Measurements from ENCODE around the gene OR8D2.

The OR8D2 gene

DNA sequence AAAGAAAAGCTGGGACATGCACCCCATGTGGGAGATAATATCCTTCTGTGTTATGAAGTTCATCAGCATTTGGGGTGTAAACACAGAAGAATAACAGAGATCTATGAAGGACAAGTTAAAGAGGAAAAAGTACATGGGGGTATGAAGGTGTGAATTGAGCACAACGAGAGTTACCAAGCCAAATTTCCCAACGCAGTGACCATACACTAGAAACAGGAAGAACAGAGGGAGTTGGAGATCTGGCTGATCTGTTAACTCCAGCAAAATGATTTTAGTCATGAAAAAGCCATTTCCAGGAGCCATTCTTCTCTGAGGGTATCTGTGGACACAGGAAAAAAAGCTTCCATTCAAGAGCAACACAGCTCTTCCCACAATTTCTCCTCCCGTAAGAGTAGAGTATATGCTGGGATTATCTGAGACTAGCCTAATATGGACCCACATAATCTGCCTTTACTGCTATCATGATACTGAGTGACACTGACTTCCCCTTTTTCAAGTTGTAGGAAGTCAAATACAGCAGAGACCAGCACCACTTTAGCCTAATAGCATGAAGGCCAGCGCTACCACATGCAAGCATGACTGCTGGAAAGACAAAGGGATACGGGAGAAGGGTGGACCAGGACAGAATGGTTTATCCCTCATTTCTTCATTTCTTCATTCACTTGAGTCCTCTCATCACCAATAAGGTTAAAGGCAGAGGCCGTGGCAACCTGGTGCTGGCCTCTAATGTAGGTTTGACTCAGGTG lies 19.6 kb upstream of the OR8D2 start:
- in situ Hi-C loops (cut with HindIII; ENCODE audit: low pct_ligation_motif_present, low sequenced_read_pairs) = no loop called here
- Histone ChIP-seq H3K27ac (no peak overlapping the region), H3K27me3 (replicated peaks) (no peaks in the 10 kb centered on the region), H3K4me3 (ENCODE audit: low read depth, low read length) (no peak overlapping the region), H3K36me3 (replicated peaks) (no peaks in the 10 kb centered on the region)
- TF ChIP-seq CTCF (IDR thresholded peaks at IDR 0.05; ENCODE audit: low read depth, low read length, missing control alignments) = no peak
- DNase-seq = no peak

DNA sequence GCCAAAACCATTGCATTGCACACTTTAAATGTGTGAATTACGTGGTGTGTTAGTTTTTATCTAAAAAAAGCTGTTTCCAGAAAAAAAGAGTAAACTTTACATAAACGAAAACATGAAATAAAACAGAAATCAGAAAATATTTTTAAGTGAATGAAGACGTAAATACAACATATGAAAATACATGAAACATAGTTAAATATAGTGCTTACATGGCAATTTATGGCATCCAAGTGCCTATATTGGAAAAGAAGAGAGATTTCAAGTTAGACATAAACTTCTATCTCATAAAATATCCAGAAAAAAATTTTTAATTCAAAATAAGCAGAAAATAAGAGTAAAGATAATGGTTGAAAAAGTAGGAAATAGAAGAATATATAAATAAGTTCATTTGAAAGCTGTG lies 11.9 kb upstream of the OR8D2 start:
- H3K4me3 ChIP-seq (ENCODE audit: low read depth, low read length) = no peak overlapping the region
- H3K36me3 ChIP-seq (replicated peaks) = no peaks in the 10 kb centered on the region
- no peak for TF ChIP-seq CTCF (IDR thresholded peaks at IDR 0.05; ENCODE audit: low read depth, low read length, missing control alignments)
- in situ Hi-C loops (cut with HindIII; ENCODE audit: low pct_ligation_motif_present, low sequenced_read_pairs) = no loop called here
- no peak for DNase-seq
- no peak overlapping the region for H3K27ac ChIP-seq
- H3K27me3 ChIP-seq (replicated peaks) = no peaks in the 10 kb centered on the region

- in situ Hi-C loops (cut with HindIII; ENCODE audit: low pct_ligation_motif_present, low sequenced_read_pairs) = no loop called here
- H3K4me3 ChIP-seq (ENCODE audit: low read depth, low read length) = no peak overlapping the region
- no peak for DNase-seq
Measured at GRCh38 chr11:124329787-124330478, 9.9 kb upstream of the OR8D2 start.

GRCh38 chr11:124327775-124328174 lies 7.8 kb upstream of the OR8D2 start:
- Histone ChIP-seq H3K36me3 (replicated peaks) (no peaks in the 10 kb centered on the region), H3K4me3 (ENCODE audit: low read depth, low read length) (no peak overlapping the region), H3K27me3 (replicated peaks) (no peaks in the 10 kb centered on the region), H3K27ac (no peak overlapping the region)
- no peak for DNase-seq
- no peak for TF ChIP-seq CTCF (IDR thresholded peaks at IDR 0.05; ENCODE audit: low read depth, low read length, missing control alignments)
- in situ Hi-C loops (cut with HindIII; ENCODE audit: low pct_ligation_motif_present, low sequenced_read_pairs) = no loop called here

More at GRCh38 chr11:124329787-124330478, 9.9 kb upstream of the OR8D2 start:
- H3K36me3 ChIP-seq (replicated peaks) = no peaks in the 10 kb centered on the region
- H3K27ac ChIP-seq = no peak overlapping the region
- TF ChIP-seq CTCF (IDR thresholded peaks at IDR 0.05; ENCODE audit: low read depth, low read length, missing control alignments) = no peak
- H3K27me3 ChIP-seq (replicated peaks) = no peaks in the 10 kb centered on the region

DNA sequence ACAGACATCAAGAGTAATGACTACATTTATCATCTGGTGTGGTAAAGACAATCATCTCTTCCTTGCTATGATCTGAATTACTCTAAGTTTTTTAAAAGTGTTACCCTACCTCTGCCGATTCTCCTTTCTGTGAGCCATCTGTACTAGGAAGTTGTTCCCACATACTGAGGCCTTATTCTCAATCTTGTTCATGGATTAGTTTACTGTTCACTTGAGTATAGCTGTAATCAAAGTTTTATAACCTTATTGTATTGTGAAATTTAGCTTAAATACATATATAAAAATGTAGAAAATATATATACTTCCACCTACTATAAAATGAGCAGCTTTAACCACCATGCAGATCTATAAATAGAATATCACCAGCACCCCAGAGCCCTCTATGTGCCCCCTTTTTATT lies 2.4 kb upstream of the OR8D2 start:
- Histone ChIP-seq H3K36me3 (replicated peaks) (no peaks in the 10 kb centered on the region), H3K27ac (no peak overlapping the region), H3K27me3 (replicated peaks) (no peaks in the 10 kb centered on the region), H3K4me3 (ENCODE audit: low read depth, low read length) (no peak overlapping the region)
- TF ChIP-seq CTCF (IDR thresholded peaks at IDR 0.05; ENCODE audit: low read depth, low read length, missing control alignments) = no peak
- in situ Hi-C loops (cut with HindIII; ENCODE audit: low pct_ligation_motif_present, low sequenced_read_pairs) = no loop called here
- no peak for DNase-seq

Measured in brain microvascular endothelial cell (primary cell).